ENCODE measurements around the gene RXRA. TPM values are rescaled to one million over a fixed set of nuclear protein-coding genes. Genes with fewer than 3 reads are reported as not detected.
A peak's percentile ranks its signal among the peaks of the same experiment; 100 is the strongest.

RXRA gene
- total and polyA plus RNA-seq, 12 donors: 5.5 to 114 (median 71.3) TPM

- no peaks in the 10 kb centered on the region for H3K36me3 ChIP-seq (replicated peaks in 1 of 2)
- no peak for DNase-seq
- TF ChIP-seq POLR2A (IDR thresholded peaks at IDR 0.05) (no peak), CTCF (IDR thresholded peaks at IDR 0.05) (no peak)
- no peaks in the 10 kb centered on the region for H3K9me3 ChIP-seq (replicated peaks in 1 of 3)
- H3K4me1 ChIP-seq (replicated peaks in 1 of 2): peaks cover 56 to 71% of the 10 kb centered on the region in 2 donors
- H3K4me3 ChIP-seq: no peak overlapping the region
- no peaks in the 10 kb centered on the region for H3K27me3 ChIP-seq
- intact Hi-C loops (cut with DNase I): no loop called here
- peak overlapping the region in 3 of 5 donors; percentile 91 to 96 (median 95) for H3K27ac ChIP-seq
- 82 to 90% (median 87%) methylated on average over 8 to 21 of the region's 21 CpGs for WGBS, 4 donors
Observed at GRCh38 chr9:134365115-134365596, 38.9 kb downstream of the RXRA start.

GRCh38 chr9:134365791-134366222 lies 39.6 kb downstream of the RXRA start:
- peak in 2 of 7 donors; percentile 77 to 82 for DNase-seq
- Histone ChIP-seq H3K4me1 (replicated peaks in 1 of 2) (peaks cover 56 to 71% of the 10 kb centered on the region in 2 donors), H3K27ac (peak overlapping the region; percentile 71 to 96 (median 91)), H3K4me3 (no peak overlapping the region), H3K27me3 (no peaks in the 10 kb centered on the region), H3K9me3 (replicated peaks in 1 of 3) (no peaks in the 10 kb centered on the region), H3K36me3 (replicated peaks in 1 of 2) (no peaks in the 10 kb centered on the region)
- 10 to 18% (median 12%) methylated on average over 2 to 14 of the region's 14 CpGs; no CpG with 5 or more reads in 1 of the 4 donors for WGBS, 4 donors
- peak in 2 of 6 experiments; percentile 1 to 20 for TF ChIP-seq CTCF (IDR thresholded peaks at IDR 0.05)
- TF ChIP-seq POLR2A (IDR thresholded peaks at IDR 0.05): no peak
- intact Hi-C loops (cut with DNase I): no loop called here

GRCh38 chr9:134366223-134367031 lies 40.2 kb downstream of the RXRA start:
- Histone ChIP-seq H3K36me3 (replicated peaks in 1 of 2) (no peaks in the 10 kb centered on the region), H3K27ac (peak overlapping the region; percentile 71 to 96 (median 91)), H3K27me3 (no peaks in the 10 kb centered on the region), H3K9me3 (replicated peaks in 1 of 3) (no peaks in the 10 kb centered on the region), H3K4me3 (no peak overlapping the region), H3K4me1 (replicated peaks in 1 of 2) (peaks cover 56 to 71% of the 10 kb centered on the region in 2 donors)
- DNase-seq: peak; percentile 93 to 98 (median 95)
- TF ChIP-seq POLR2A (IDR thresholded peaks at IDR 0.05) (peak; percentile 71 to 90), CTCF (IDR thresholded peaks at IDR 0.05) (peak in 2 of 6 experiments; percentile 1 to 13)
- WGBS, 4 donors: 16 to 29% (median 21%) methylated on average over 11 to 25 of the region's 25 CpGs
- intact Hi-C loops (cut with DNase I): no loop called here

GRCh38 chr9:134367061-134367460 lies 40.8 kb downstream of the RXRA start:
- no peaks in the 10 kb centered on the region for H3K36me3 ChIP-seq (replicated peaks in 1 of 2)
- H3K4me1 ChIP-seq (replicated peaks in 1 of 2): peaks cover 57 to 71% of the 10 kb centered on the region in 2 donors
- intact Hi-C loops (cut with DNase I): no loop called here
- DNase-seq: no peak
- H3K27me3 ChIP-seq: no peaks in the 10 kb centered on the region
- H3K4me3 ChIP-seq: no peak overlapping the region
- H3K9me3 ChIP-seq (replicated peaks in 1 of 3): no peaks in the 10 kb centered on the region
- H3K27ac ChIP-seq: peak overlapping the region in 4 of 5 donors; percentile 76 to 96 (median 93)
- WGBS, 4 donors: 75 to 83% (median 81%) methylated on average over 7 to 12 of the region's 12 CpGs
- TF ChIP-seq CTCF (IDR thresholded peaks at IDR 0.05) (no peak), POLR2A (IDR thresholded peaks at IDR 0.05) (no peak)

Data from adrenal gland (tissue), 12 donors.